A673 (cell line): ENCODE results near the gene GNAS-AS1. TPM values are rescaled to one million over a fixed set of nuclear protein-coding genes. Genes with fewer than 3 reads are reported as not detected.
A peak's percentile ranks its signal among the peaks of the same experiment; 100 is the strongest.

ENCODE experiments used
- Bru-seq: library from RNA; stranded (reverse); fragments of 400-500 nt; gene quantifications from one replicate; lab custom pipeline; 2021; lab: Mats Ljungman, UMichigan
- BruChase-seq, 2 experiments: library from RNA; stranded (reverse); fragments of 400-500 nt; gene quantifications; one replicate each; lab custom pipeline; 2021; lab: Mats Ljungman, UMichigan
- BruUV-seq: library from RNA; stranded (reverse); fragments of 400-500 nt; replicated peaks from 2 replicates; lab custom pipeline; 2021; lab: Mats Ljungman, UMichigan
- CTCF ChIA-PET: fragments of 300-600 bp; sonication (Branson Sonifier 250); formaldehyde crosslinking; loops from one replicate; lab custom pipeline; 2022; ENCODE audit warnings: antibody characterized with exemption; lab: Charles Lee
- POLR2A ChIA-PET: fragments of 300-600 bp; sonication (Branson Sonifier 250); formaldehyde crosslinking; loops from one replicate; lab custom pipeline; 2022; ENCODE audit warnings: antibody characterized with exemption; ENCODE audit not compliant: low non-redundant PET; lab: Charles Lee
- DNase-seq: peaks from one replicate; pipeline ENCODE4 v3.0.0-alpha.2; 2015; ENCODE audit warnings: low spot score
- H3K27ac ChIP-seq: fragments of 200-600 bp; sonication (generic); 2 replicates; pipeline ENCODE4 v1.5.1; 2016; ENCODE audit warnings: mixed run types, low read depth, mild to moderate bottlenecking, mixed read lengths, antibody characterized with exemption, low read length; ENCODE audit not compliant: poor library complexity, severe bottlenecking
- H3K27me3 ChIP-seq: fragments of 200-600 bp; sonication (generic); replicated peaks from 2 replicates; pipeline ENCODE4 v1.6.1; 2017; ENCODE audit warnings: mixed run types, low read depth, mild to moderate bottlenecking, mixed read lengths, antibody characterized with exemption, low read length; ENCODE audit not compliant: insufficient read depth, poor library complexity
- H3K36me3 ChIP-seq: fragments of 200-600 bp; sonication (generic); 2 replicates; pipeline ENCODE4 v1.6.1; 2016; ENCODE audit warnings: mixed run types, mild to moderate bottlenecking, mixed read lengths, antibody characterized with exemption, low read length; ENCODE audit not compliant: insufficient read depth, poor library complexity, severe bottlenecking
- H3K4me1 ChIP-seq: fragments of 200-600 bp; sonication (generic); 2 replicates; pipeline ENCODE4 v1.6.1; 2017; ENCODE audit warnings: mixed run types, mild to moderate bottlenecking, mixed read lengths, antibody characterized with exemption, low read length; ENCODE audit not compliant: insufficient read depth, poor library complexity, severe bottlenecking
- H3K4me3 ChIP-seq: fragments of 200-600 bp; sonication (generic); 2 replicates; pipeline ENCODE4 v1.5.1; 2016; ENCODE audit warnings: low read depth, mixed run types, mild to moderate bottlenecking, mixed read lengths, low read length; ENCODE audit not compliant: poor library complexity, severe bottlenecking
- H3K9me3 ChIP-seq: fragments of 200-600 bp; sonication (generic); 2 replicates; pipeline ENCODE4 v1.6.1; 2016; ENCODE audit warnings: mixed run types, low read depth, mild to moderate bottlenecking, mixed read lengths, antibody characterized with exemption, low read length; ENCODE audit not compliant: poor library complexity, severe bottlenecking
- EZH2 ChIP-seq: fragments of 200-600 bp; sonication (generic); IDR thresholded peaks from 2 replicates; pipeline ENCODE4 v1.6.1; 2017; ENCODE audit warnings: borderline replicate concordance, low read depth, mild to moderate bottlenecking, mixed read lengths, antibody characterized with exemption, low read length; ENCODE audit not compliant: poor library complexity, severe bottlenecking
- intact Hi-C: fragments of 100-400 bp; cut with micrococcal nuclease; formaldehyde crosslinking; loops from one replicate; pipeline ENCODE4 v1.10.0; 2022; ENCODE audit not compliant: unreplicated experiment
- long read RNA-seq: library from polyadenylated mRNA; stranded (forward); transcript quantifications from one replicate; pipeline ENCODE4 v2.0.0, GENCODE V29; 2022
- total RNA-seq: library from RNA; stranded (reverse); gene quantifications from 2 replicates; pipeline ENCODE4 v1.2.3, GENCODE V29; 2021
- TF ChIP-seq, protein P1 (sequence below): fragments of 300-800, 200-600 bp; sonication (generic); conservative IDR thresholded peaks from 2 replicates; pipeline ENCODE4 v1.5.1; 2017; ENCODE audit warnings: low read depth, mild to moderate bottlenecking, antibody characterized with exemption, low read length, moderate library complexity, mixed read lengths

GNAS-AS1 gene
- total RNA-seq (6.7 and 7.1 TPM in 2 replicates), Bru-seq, nascent RNA (percentile 69 among the genes with signal in this experiment), BruChase-seq, experiment 1, labeled RNA remaining after a 2-hour chase (percentile 86 among the genes with signal in this experiment), BruChase-seq, experiment 2, labeled RNA remaining after a 6-hour chase (percentile 86 among the genes with signal in this experiment)
- long read RNA-seq, partial matches to known transcripts, result 0 of 6 reads
- long read RNA-seq, other reads (novel, unspliced or antisense), result 6 of 6 reads

DNA sequence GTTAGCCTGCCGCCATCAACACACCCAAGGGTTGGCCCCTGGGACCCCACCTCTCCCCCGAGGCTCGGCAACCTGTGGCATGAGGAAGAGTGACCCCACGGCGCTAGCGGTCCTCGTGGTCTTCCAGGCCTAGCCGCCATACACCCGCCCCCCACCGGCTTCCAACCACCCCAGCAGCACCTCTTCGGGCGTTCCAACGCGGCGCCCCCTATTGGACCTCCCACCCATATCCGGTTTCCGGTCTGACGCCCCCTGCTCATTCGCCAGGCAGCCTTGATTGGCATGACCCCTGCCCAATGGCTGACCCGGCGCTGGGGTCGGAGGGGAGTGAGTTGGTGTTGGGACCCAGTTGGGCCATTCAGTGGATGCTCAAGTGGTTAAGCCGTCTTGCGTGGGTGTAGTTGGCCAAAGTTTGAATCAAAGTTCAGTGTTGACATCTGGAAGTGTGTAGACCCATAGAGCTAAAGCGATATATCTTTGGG is at the start of gene GNAS-AS1:
Gene GNAS-AS1, minus strand, starts transcription at position 210 of the 482 bp plus-strand sequence.
- H3K9me3 ChIP-seq, result no peaks in the 10 kb centered on the region
- H3K27me3 ChIP-seq, result peaks cover 41% of the 10 kb centered on the region
- peaks cover 8% of the 10 kb centered on the region for H3K4me1 ChIP-seq
- H3K4me3 ChIP-seq, result peak within 1 kb of the TSS; percentile 67
- intact Hi-C loops, result loop anchor here (5.0 to 10.0 kb wide), 3 partner anchors 198 to 616 kb away; partner anchors contain the start of gene STX16
- H3K27ac ChIP-seq, result peak within 1 kb of the TSS; percentile 19
- H3K36me3 ChIP-seq, result no peaks in the 10 kb centered on the region
- no TSS peak for BruUV-seq
- TF ChIP-seq EZH2, result no peak
- TF ChIP-seq, protein P1, sequence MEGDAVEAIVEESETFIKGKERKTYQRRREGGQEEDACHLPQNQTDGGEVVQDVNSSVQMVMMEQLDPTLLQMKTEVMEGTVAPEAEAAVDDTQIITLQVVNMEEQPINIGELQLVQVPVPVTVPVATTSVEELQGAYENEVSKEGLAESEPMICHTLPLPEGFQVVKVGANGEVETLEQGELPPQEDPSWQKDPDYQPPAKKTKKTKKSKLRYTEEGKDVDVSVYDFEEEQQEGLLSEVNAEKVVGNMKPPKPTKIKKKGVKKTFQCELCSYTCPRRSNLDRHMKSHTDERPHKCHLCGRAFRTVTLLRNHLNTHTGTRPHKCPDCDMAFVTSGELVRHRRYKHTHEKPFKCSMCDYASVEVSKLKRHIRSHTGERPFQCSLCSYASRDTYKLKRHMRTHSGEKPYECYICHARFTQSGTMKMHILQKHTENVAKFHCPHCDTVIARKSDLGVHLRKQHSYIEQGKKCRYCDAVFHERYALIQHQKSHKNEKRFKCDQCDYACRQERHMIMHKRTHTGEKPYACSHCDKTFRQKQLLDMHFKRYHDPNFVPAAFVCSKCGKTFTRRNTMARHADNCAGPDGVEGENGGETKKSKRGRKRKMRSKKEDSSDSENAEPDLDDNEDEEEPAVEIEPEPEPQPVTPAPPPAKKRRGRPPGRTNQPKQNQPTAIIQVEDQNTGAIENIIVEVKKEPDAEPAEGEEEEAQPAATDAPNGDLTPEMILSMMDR, result no peak
- POLR2A ChIA-PET, result no interaction called here
- CTCF ChIA-PET, result no interaction called here
- DNase-seq, result peak; percentile 93

GRCh38 chr20:58900397-58900796 is 49.7 kb upstream of the GNAS-AS1 start:
- intact Hi-C loops, result no loop called here
- Histone ChIP-seq H3K4me1 (peaks cover 44% of the 10 kb centered on the region), H3K27ac (no peak overlapping the region), H3K27me3 (no peaks in the 10 kb centered on the region), H3K9me3 (no peaks in the 10 kb centered on the region), H3K4me3 (no peak overlapping the region), H3K36me3 (peaks cover 61% of the 10 kb centered on the region)
- DNase-seq, result no peak
- CTCF ChIA-PET, result no interaction called here
- TF ChIP-seq, protein P1, result no peak
- TF ChIP-seq EZH2, result no peak
- POLR2A ChIA-PET, result interaction anchor here (0.6 kb wide), 1 partner anchor 220 kb away, joined by 3 read pairs; no protein-coding TSS in a partner anchor
- BruUV-seq, result no TSS peak

DNA sequence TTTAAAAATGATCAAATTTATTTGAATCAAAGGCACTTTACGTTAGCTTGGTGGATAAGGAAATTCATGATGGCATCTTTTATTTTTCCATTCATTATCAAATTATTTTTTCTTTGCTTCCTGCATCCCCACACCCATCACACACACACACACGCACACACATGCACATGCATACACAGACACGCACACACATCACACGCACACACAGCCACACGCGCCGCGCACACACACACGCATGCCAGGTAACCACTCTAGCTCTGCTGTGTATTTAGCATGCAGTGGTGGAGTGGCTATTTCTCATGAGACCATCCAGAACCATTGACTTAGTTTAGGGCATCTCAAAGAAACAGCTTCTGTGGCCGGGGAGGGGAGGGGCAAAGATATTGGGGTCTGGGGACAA is 48.8 kb upstream of the GNAS-AS1 start:
- no peak for DNase-seq
- H3K9me3 ChIP-seq, result no peaks in the 10 kb centered on the region
- no peaks in the 10 kb centered on the region for H3K27me3 ChIP-seq
- no peak overlapping the region for H3K4me3 ChIP-seq
- no peak for TF ChIP-seq EZH2
- TF ChIP-seq, protein P1, result no peak
- ChIA-PET POLR2A (no interaction called here), CTCF (no interaction called here)
- H3K4me1 ChIP-seq, result peaks cover 53% of the 10 kb centered on the region
- H3K27ac ChIP-seq, result no peak overlapping the region
- no TSS peak for BruUV-seq
- intact Hi-C loops, result no loop called here
- H3K36me3 ChIP-seq, result peaks cover 52% of the 10 kb centered on the region
